Gastroesophageal sphincter (tissue), 4 donors: Measurements from ENCODE around the gene TFF3. TPM values are rescaled to one million over a fixed set of nuclear protein-coding genes. Genes with fewer than 3 reads are reported as not detected.

Experiments used
- ATAC-seq: fragments of 150-250 bp; one replicate; pipeline ENCODE4 v1.9.1; 2016; ENCODE audit warnings: mild to moderate bottlenecking, moderate library complexity
- H3K27ac ChIP-seq, 4 donors: fragments of 200-600 bp; sonication (generic) in 3 of 4; 1 replicate in 3 of 4; 2 replicates in 1 of 4; pipeline ENCODE4 v1.5.1; 2016 to 2019
- H3K27me3 ChIP-seq: fragments of 200-600 bp; sonication (generic); one replicate; pipeline ENCODE4 v1.5.1; 2019
- H3K36me3 ChIP-seq, 2 donors: fragments of 200-600 bp; sonication (generic); one replicate each; pipeline ENCODE4 v1.5.1; 2019; ENCODE audit warnings: control low read depth in 1 of 2
- H3K4me1 ChIP-seq, 3 donors: fragments of 200-600 bp; sonication (generic); 1 replicate in 2 of 3; 2 replicates in 1 of 3; pipeline ENCODE4 v1.5.1; 2016 to 2019; ENCODE audit warnings: control low read depth in 2 of 3
- H3K4me3 ChIP-seq, 2 donors: fragments of 200-600 bp; sonication (generic); one replicate each; pipeline ENCODE4 v1.5.1; 2019; ENCODE audit warnings: mild to moderate bottlenecking in 1 of 2, moderate library complexity in 1 of 2
- H3K9me3 ChIP-seq, 3 donors: fragments of 200-600 bp; sonication (generic); one replicate each; pipeline ENCODE4 v1.5.1; 2017 to 2019; ENCODE audit warnings: control low read depth in 2 of 3
- CTCF ChIP-seq, 4 experiments: fragments of 200-600 bp in 2 of 4; fragments of 450-650 bp in 2 of 4; sonication (generic) in 1 of 4; IDR thresholded peaks; one replicate each; pipeline ENCODE4 v1.5.1; 2017 to 2019; ENCODE audit warnings: antibody characterized with exemption in 4 of 4, mild to moderate bottlenecking in 2 of 4, moderate library complexity in 2 of 4
- EP300 ChIP-seq: sonication (generic); formaldehyde crosslinking; IDR thresholded peaks from one replicate; pipeline ENCODE4 v1.6.1; 2017; ENCODE audit warnings: antibody characterized with exemption, mild to moderate bottlenecking
- POLR2A ChIP-seq, 2 donors: fragments of 450-650 bp; IDR thresholded peaks; one replicate each; pipeline ENCODE4 v1.6.1; 2017; ENCODE audit warnings: antibody characterized with exemption in 2 of 2, mild to moderate bottlenecking in 2 of 2, moderate library complexity in 1 of 2
- POLR2AphosphoS5 ChIP-seq: sonication (generic); formaldehyde crosslinking; IDR thresholded peaks from one replicate; pipeline ENCODE4 v1.6.1; 2017; ENCODE audit warnings: antibody characterized with exemption
- WGBS, 2 donors: methylation state at CpG; one replicate each; pipeline ENCODE4 v1.1.5; 2018; ENCODE audit warnings: low coverage in 1 of 2; 5-methylcytosine and 5-hydroxymethylcytosine counted together
- total RNA-seq, 4 donors: library from RNA; depleted of rRNA; stranded (reverse); fragments of >200 nt; gene quantifications; one replicate each; pipeline ENCODE4 v1.1.0, GENCODE V29; 2016

Gene TFF3
- 10 to 100 TPM in 2 of 4 donors, 1 to 10 TPM in 2; 6.4 to 18.2 (median 10.5) TPM for total RNA-seq

GRCh38 chr21:42315296-42315891 is at the start of gene TFF3:
TFF3 (minus strand) TSS chr21:42315409; CDS start chr21:42315374, 35 bp downstream.
- Histone ChIP-seq H3K4me1 (no peaks in the 10 kb centered on the region), H3K9me3 (no peaks in the 10 kb centered on the region), H3K27me3 (peaks cover 41% of the 10 kb centered on the region), H3K4me3 (no peak within 1 kb of the TSS), H3K36me3 (no peaks in the 10 kb centered on the region), H3K27ac (no peak within 1 kb of the TSS)
- WGBS, 2 donors, result 53 to 64% methylated on average over 3 to 7 of the region's 15 CpGs
- ATAC-seq, result peak; percentile 47
- no peak for TF ChIP-seq CTCF (IDR thresholded peaks at IDR 0.05)
- no peak for TF ChIP-seq POLR2AphosphoS5
- no peak for TF ChIP-seq POLR2A (IDR thresholded peaks at IDR 0.05)
- no peak for TF ChIP-seq EP300

GRCh38 chr21:42364304-42364865 is 49.2 kb upstream of the TFF3 start:
- no peak for TF ChIP-seq CTCF (IDR thresholded peaks at IDR 0.05)
- TF ChIP-seq POLR2AphosphoS5, result no peak
- TF ChIP-seq EP300, result no peak
- no peak for TF ChIP-seq POLR2A (IDR thresholded peaks at IDR 0.05)
- Histone ChIP-seq H3K4me3 (no peak overlapping the region), H3K36me3 (no peaks in the 10 kb centered on the region), H3K27me3 (peaks cover 69% of the 10 kb centered on the region), H3K9me3 (peaks cover 0 to 13% (median 0%) of the 10 kb centered on the region in 3 donors), H3K27ac (no peak overlapping the region), H3K4me1 (no peaks in the 10 kb centered on the region)
- no peak for ATAC-seq
- 41 to 71% methylated on average over 8 to 9 of the region's 13 CpGs for WGBS, 2 donors

GRCh38 chr21:42363312-42363711 is 48.1 kb upstream of the TFF3 start:
- H3K9me3 ChIP-seq, result peaks cover 0 to 13% (median 0%) of the 10 kb centered on the region in 3 donors
- TF ChIP-seq POLR2A (IDR thresholded peaks at IDR 0.05) (no peak), EP300 (no peak), CTCF (IDR thresholded peaks at IDR 0.05) (no peak), POLR2AphosphoS5 (no peak)
- 63 to 75% methylated on average over 7 to 8 of the region's 8 CpGs for WGBS, 2 donors
- no peak overlapping the region for H3K27ac ChIP-seq
- no peaks in the 10 kb centered on the region for H3K4me1 ChIP-seq
- peaks cover 76% of the 10 kb centered on the region for H3K27me3 ChIP-seq
- ATAC-seq, result no peak
- no peaks in the 10 kb centered on the region for H3K36me3 ChIP-seq
- H3K4me3 ChIP-seq, result no peak overlapping the region

GRCh38 chr21:42362700-42363099 is 47.5 kb upstream of the TFF3 start:
- no peak for TF ChIP-seq POLR2A (IDR thresholded peaks at IDR 0.05)
- peaks cover 83% of the 10 kb centered on the region for H3K27me3 ChIP-seq
- H3K36me3 ChIP-seq, result no peaks in the 10 kb centered on the region

GRCh38 chr21:42362198-42362597 is 47.0 kb upstream of the TFF3 start:
- Histone ChIP-seq H3K4me1 (no peaks in the 10 kb centered on the region), H3K27ac (no peak overlapping the region), H3K9me3 (peaks cover 0 to 15% (median 0%) of the 10 kb centered on the region in 3 donors), H3K36me3 (no peaks in the 10 kb centered on the region), H3K27me3 (peaks cover 86% of the 10 kb centered on the region), H3K4me3 (no peak overlapping the region)
- 47 to 71% methylated on average over 8 to 12 of the region's 12 CpGs for WGBS, 2 donors
- ATAC-seq, result no peak
- TF ChIP-seq POLR2A (IDR thresholded peaks at IDR 0.05), result no peak
- no peak for TF ChIP-seq EP300
- no peak for TF ChIP-seq POLR2AphosphoS5
- TF ChIP-seq CTCF (IDR thresholded peaks at IDR 0.05), result no peak

More at GRCh38 chr21:42362700-42363099, 47.5 kb upstream of the TFF3 start:
- Histone ChIP-seq H3K4me3 (no peak overlapping the region), H3K4me1 (no peaks in the 10 kb centered on the region), H3K27ac (no peak overlapping the region), H3K9me3 (peaks cover 0 to 13% (median 0%) of the 10 kb centered on the region in 3 donors)
- no peak for ATAC-seq
- WGBS, 2 donors, result 29 to 57% methylated on average over 1 to 8 of the region's 9 CpGs
